Suppressor macrophage (primary cell): Measurements from ENCODE around the gene NTN4.
"Not testable (repeated sequence)": the region's sequence is repeated elsewhere in the genome, so short reads cannot be mapped to it uniquely, and the experiment has no call there.

Experiments used
- DNase-seq, 4 experiments: peaks; one replicate each; pipeline ENCODE4 v3.0.0-alpha.2; 2020 to 2022

Gene NTN4

GRCh38 chr12:95621725-95622124, 168.8 kb downstream of the NTN4 start:
- no peak for DNase-seq

DNA sequence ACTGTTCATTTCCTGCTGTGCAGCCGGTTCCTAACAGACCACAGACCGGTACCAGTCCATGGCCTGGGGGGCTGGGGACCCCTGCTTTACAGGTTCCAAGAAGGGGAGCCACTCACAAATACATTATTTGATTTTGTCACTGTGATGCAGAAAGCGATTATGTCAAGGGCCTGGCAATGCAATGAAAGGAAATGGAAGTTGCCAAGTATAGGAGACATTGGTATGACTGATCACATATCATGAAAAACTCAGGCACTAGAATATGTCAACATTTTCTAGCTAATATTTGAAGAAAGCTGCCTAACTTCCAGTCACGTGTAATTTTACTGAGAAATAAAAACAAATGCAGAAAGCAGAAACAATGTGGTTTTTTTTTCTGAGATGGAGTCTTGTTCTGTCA, 170.4 kb downstream of the NTN4 start:
- no peak for DNase-seq

DNA sequence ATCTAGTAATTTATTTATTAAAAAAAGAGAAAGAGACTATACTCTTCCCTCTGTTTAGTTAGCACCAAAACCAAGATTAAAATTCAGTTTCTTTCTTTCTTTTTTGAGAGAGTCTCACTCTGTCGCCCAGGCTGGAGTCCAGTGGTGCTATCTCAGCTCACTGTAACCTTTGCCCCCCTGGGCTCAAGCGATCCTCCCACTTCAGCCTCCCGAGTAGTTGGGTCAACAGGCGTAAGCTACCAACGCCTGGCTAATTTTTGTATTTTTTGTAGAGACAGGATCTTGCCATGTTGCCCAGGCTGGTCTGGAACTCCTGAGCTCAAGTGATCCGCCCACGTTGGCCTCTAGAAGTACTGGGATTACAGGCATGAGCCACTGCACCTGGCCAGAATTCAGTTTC, 174.1 kb downstream of the NTN4 start:
- DNase-seq = not testable (repeated sequence)

- DNase-seq = no peak
These were observed 174.8 kb downstream of the NTN4 start for GRCh38 chr12:95615749-95616148.

- DNase-seq = no peak
These were observed 176.1 kb downstream of the NTN4 start for GRCh38 chr12:95614390-95614982.

- no peak for DNase-seq
These were observed 177.5 kb downstream of the NTN4 start for GRCh38 chr12:95613021-95613420.

DNA sequence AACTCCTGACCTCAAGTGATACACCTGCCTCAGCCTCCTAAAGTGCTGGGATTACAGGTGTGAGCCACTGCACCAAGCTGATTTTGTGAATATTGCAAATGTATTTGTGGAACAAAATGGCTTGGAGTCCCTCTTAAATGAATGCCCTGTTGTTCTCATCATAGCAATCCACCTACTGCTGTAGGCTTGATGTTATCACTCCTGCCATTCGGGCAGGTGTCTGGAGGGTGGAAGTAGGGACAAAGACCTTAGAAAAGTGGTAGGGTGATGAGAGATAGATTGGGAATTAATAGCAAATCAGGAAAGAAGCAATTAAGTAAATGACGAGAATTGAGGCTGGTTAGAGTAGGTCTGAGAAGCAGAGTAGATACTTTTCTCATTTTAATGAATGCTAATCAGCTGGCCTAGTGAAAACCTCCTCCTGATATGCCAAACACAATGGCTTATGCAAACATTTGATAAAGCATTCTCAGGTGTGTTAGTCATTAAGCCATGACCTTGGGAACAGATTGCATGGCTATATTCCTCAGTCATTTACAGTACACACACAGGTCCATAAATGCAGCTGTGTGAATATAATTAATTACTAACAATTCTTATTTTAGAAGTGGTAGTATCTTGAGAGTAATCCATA, 178.8 kb downstream of the NTN4 start:
- no peak for DNase-seq

DNA sequence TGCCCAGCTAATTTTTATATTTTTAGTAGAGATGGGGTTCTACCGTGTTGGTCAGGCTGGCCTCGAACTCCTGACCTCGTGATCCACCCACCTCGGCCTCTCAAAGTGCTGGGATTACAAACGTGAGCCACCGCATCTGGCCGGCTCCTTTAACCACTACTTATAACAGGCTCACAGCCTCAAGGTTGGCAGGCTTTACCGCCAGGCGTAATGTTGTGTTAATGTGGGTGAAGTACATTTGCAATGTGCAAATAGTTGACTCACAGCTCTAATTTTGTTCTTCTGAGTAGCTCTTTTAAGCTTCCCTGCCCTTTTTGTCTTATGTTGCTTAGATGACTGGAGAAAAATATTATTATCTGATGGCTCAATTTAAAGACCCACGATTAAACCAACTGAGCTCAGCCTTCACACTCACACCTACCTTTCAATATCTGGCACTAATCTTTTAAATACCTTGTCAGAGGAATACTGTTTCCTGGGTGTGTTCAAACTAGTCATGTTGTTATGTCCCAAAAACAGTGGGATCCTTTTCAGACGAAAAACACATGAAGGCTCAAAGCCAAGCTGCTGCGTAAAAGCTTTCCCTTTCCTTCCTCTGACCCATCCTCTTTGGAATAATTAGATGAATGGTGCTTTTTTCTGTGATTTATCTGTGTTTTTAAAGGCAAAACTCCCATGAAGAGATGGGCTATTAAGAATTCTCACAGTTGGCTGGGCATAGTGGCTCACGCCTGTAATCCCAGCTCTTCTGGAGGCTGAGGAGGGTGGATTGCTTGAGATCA, 182.1 kb downstream of the NTN4 start:
- DNase-seq = no peak
